GM19351 (cell line): Measurements from ENCODE around the gene BARHL1.

ENCODE experiments used
- ATAC-seq: cut with Tn5 transposase; IDR thresholded peaks from one replicate; pipeline ENCODE4 v1.9.1; 2021; ENCODE audit warnings: mild to moderate bottlenecking, moderate library complexity; ENCODE audit not compliant: unreplicated experiment

The BARHL1 gene

DNA sequence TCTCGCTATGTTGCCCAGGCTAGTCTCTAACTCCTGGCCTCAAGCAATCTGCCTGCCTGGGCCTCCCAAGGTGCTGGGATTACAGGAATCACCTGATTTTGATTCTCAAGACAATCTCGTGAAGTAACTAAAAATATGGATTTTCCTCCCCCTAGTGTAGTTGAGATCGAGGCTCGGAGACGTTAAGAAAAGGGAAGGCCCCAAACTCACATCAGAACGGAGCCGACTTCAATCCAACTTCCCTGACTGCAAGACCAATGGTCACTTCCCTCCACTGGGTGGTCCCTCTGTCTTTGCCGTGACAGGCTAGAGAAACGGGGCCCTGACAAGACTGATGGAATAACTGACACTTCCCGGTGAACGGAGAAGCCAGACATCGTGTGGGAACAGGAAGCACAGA, 28.3 kb downstream of the BARHL1 start:
- ATAC-seq: no peak

DNA sequence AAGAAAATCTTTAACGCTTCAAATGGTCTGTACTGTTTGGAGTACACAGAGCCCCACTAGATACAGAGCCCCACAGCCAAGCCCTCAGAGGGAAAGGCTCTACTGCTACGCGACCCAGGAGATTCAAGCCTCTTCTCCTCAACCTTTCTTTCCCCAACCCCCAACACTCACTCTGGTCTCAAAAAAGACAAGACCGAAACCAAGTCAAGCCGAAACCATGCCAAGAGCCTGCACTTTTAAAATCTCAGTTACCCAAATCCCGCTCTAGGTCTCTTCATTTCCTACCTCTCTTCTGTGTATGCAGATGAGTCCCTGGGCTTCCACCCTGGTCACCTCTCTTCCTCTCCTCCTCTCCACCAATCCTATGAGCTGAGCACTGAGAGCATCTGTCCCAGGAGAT, 31.9 kb downstream of the BARHL1 start:
- ATAC-seq: no peak

DNA sequence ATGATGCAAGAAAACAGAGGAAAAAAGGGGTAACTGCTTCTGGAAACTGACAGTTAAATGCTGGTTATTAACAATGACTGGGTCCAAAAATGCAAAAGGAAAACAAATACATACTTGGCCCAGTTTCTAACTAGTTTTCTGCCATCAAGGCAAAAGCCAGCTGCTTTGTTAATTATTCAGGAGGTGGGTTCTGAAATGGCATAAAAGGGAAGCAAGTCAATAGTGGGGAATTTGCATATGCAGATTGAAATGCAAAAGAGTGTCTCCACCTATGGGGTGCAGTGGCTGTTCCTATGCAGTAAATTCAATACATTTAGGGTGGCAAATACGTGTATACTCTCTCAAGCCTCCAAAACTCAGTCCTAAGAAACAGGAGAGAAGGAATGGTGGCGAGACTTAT, 33.4 kb downstream of the BARHL1 start:
- no peak for ATAC-seq

GRCh38 chr9:132616725-132617124, 34.3 kb downstream of the BARHL1 start:
- ATAC-seq: no peak

DNA sequence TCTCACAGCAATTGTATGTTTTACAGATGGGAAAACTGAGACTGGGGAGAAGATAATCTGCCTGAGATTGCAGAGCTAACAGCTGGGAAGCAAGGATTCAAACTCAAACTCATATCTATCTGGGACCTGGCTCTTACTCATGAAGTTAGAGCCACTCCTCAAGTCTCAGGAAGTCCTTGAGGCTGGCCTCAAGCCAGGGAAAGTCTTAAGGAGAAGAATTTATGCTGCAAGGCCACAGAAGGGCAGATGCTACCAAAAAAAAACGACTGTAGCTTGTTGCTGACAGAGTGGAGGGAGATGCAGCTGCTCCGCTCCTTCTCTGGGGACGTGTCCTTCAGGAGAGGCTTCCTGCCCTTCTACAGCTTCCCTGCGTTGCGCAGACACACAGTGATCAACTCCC, 39.8 kb downstream of the BARHL1 start:
- ATAC-seq: no peak

DNA sequence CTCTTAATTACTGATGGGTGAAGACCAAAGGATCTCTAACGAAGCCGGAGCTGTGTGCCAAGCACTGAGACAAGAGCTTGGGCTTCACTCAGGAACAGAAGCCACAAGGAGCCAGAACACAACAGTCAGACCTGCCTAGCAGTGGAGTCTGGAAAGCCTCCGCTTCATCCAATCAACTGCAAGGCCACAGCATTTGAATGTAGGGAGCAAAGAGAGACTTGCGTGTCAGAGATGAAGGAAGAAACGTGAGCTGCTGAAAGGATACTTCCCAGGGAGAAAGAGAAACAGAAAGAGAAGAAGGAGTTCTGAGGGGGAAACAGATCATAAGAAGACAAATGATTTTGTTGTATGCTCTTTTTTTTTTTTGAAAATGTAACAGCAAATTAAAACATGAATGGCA, 43.9 kb downstream of the BARHL1 start:
- no peak for ATAC-seq

GRCh38 chr9:132627106-132627505, 44.7 kb downstream of the BARHL1 start:
- no peak for ATAC-seq

DNA sequence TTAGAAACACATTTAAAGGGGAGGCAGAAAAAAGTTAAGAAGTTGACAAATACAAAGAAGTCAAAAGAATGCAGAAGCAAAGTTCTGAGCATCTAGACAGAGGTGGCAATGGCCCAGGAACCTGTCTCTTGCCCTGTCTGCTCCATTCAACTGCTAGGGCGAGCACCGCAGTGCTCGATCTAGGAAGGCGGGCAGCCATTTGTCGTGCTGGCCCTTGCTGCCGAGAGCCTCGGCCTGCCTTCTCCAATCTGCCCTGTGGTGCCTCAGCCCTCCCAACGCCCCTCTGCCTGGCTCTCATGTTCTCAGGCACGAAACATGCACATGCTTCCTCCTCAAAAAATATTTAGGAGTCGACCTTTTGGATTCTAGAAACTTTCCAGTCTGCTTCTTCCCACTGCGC, 45.2 kb downstream of the BARHL1 start:
- no peak for ATAC-seq

DNA sequence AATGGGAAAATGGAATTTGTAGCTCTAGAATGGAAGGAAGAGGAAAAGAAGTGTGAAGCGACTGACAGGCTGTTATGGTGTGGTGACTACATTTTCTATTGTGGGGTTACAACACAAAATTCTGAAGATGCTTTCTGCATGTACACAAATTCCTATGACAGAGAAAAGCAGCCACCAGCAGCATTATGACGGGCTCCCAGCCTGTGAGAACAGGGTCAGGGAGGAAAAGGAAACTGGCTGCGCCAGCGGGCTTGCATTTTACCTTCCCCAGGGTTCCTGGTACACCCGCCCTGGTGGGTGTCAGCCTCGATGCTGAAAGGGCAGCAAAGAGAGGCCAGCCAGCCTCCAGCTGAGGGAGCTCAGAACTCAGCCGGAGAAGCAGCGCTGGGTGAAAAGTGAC, 46.3 kb downstream of the BARHL1 start:
- ATAC-seq: no peak

GRCh38 chr9:132630116-132630515, 47.7 kb downstream of the BARHL1 start:
- ATAC-seq: no peak

GRCh38 chr9:132630811-132631210, 48.4 kb downstream of the BARHL1 start:
- no peak for ATAC-seq

- ATAC-seq: no peak
These were observed 48.9 kb downstream of the BARHL1 start for GRCh38 chr9:132631280-132631679.

GRCh38 chr9:132631685-132632084, 49.3 kb downstream of the BARHL1 start:
- no peak for ATAC-seq

- ATAC-seq: no peak
These were observed 50.2 kb downstream of the BARHL1 start for GRCh38 chr9:132632413-132633129.

- no peak for ATAC-seq
These were observed 51.9 kb downstream of the BARHL1 start for GRCh38 chr9:132634327-132634726.

DNA sequence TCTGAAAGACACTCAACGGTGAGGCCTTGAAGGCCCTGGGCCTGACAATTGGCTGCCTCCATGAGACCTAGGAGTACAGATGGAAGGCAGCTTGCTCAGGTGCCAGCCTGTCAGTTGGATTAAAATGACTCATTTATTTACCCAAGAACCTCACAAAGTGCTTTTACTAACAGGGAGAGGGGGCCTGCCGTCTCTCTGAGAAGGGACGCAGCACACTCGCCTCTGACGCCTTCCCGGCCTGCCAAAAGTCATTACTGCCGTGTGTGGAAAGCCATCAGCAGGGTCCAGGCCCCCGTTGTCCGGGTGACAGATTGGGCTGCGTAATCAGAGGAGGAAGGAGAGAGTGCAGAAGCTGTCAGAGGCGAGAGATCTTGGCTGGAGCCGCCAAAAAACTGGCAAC, 54.9 kb downstream of the BARHL1 start:
- no peak for ATAC-seq

- no peak for ATAC-seq
These were observed 55.4 kb downstream of the BARHL1 start for GRCh38 chr9:132637801-132638200.

DNA sequence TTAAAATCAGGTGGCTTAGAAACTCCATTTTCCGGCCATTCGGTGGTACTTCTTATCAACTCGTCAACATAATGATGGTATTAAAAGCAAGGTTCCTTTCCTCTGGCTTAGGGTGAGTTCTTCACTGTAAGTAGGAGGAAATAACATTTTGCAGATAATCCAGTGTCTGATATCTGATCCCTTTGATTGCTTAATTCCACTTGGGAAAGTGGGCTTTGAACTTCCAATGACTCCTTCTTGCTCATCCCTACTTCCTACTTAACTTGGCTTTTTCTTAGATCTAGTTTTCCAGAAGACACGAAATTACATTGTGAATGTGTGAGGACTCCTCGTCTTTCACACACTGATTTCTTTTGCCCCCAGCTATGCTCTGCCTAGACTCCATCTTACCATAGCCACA, 55.8 kb downstream of the BARHL1 start:
- ATAC-seq: no peak

DNA sequence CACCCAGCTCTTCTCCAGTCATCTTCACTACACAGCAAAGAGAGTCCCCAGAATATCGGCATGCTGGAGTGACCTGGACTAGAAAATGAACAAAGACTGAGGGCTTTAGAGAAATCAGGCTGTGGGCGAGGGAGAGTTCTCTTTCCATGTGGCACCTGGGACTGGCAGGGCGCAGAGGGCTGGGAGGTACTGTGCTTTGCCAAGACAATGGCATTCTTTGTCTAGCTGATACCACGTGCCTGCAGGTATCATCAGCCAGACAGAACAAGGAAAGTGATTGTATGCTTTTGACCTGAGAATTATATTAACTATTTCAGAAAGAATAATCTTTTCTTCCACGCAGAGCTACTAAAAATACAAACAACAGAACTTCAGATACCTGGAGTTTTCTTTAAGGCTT, 56.9 kb downstream of the BARHL1 start:
- ATAC-seq: no peak
